22Rv1 (cell line): Measurements from ENCODE around the gene RABEPK.

Source experiments
- H3K27ac ChIP-seq: fragments of 450-650 bp; 2 replicates; pipeline ENCODE4 v1.5.1; 2017
- ZFX ChIP-seq: fragments of 450-650 bp; IDR thresholded peaks from 2 replicates; pipeline ENCODE4 v1.6.1; 2017; ENCODE audit warnings: antibody characterized with exemption, borderline replicate concordance
- TF ChIP-seq, protein P1 (sequence below): fragments of 450-650 bp; IDR thresholded peaks from 2 replicates; pipeline ENCODE4 v1.5.1; 2017; ENCODE audit warnings: mild to moderate bottlenecking

The RABEPK gene

DNA sequence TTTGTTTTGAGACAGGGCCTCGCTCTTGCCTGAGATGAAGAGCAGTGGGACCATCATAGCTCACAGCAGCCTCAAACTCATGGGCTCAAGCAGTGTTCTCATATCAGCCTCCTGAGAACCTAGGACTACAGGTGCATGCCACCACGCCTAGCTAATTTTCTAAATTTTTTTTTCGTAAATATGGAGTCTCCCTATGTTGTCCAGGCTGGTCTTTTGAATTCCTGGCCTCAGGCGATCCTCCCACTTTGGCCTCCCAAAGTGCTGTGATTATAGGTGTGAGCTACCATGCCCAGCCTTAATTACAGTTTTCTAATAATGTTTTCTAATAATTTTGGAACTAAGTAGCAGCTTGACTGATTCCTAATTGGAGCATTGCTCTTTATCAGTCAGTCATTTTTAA is 76.4 kb downstream of the RABEPK start:
- no peak overlapping the region for H3K27ac ChIP-seq
- TF ChIP-seq, protein P1, sequence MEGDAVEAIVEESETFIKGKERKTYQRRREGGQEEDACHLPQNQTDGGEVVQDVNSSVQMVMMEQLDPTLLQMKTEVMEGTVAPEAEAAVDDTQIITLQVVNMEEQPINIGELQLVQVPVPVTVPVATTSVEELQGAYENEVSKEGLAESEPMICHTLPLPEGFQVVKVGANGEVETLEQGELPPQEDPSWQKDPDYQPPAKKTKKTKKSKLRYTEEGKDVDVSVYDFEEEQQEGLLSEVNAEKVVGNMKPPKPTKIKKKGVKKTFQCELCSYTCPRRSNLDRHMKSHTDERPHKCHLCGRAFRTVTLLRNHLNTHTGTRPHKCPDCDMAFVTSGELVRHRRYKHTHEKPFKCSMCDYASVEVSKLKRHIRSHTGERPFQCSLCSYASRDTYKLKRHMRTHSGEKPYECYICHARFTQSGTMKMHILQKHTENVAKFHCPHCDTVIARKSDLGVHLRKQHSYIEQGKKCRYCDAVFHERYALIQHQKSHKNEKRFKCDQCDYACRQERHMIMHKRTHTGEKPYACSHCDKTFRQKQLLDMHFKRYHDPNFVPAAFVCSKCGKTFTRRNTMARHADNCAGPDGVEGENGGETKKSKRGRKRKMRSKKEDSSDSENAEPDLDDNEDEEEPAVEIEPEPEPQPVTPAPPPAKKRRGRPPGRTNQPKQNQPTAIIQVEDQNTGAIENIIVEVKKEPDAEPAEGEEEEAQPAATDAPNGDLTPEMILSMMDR: no peak
- no peak for TF ChIP-seq ZFX

DNA sequence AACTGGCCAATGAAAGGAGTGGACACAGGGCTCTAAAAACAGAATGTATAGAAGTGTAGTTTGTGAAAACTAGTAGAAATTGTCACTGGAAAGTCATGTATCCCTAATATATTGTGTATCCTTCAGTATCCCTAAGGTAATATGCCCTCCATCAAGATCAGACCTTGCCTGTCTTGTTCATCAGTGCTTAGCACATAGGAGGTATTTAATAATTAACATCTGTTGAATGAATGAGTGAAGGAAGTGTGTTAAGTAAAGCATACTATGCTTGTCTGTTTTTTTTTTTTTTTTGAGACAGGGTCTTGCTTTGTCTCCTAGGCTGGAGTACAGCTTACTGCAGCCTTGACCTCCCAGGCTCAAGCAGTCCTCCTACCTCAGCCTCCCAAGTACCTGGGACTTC is 77.1 kb downstream of the RABEPK start:
- no peak overlapping the region for H3K27ac ChIP-seq
- TF ChIP-seq ZFX: no peak
- TF ChIP-seq, protein P1: no peak

DNA sequence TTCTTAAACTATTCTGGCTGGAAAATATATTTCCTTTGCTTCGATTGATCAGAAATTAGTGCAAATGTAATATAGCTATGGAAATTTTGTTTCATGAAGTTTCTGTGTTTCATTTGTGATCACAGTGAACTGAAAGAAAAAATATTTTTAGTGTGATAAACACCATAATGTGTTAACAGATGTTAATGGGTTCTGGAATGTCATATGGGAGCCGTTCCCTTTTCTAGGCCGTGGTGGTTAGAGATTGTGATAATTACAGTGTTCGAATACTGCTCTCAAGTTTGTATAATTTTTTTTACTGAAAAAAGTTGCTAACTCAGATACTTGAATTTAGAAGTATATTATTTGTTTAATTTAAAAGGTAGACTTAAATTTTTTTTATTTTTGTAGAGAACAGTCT is 80.6 kb downstream of the RABEPK start:
- H3K27ac ChIP-seq: no peak overlapping the region

More for the DNA sequence above, 80.6 kb downstream of the RABEPK start:
- TF ChIP-seq, protein P1: no peak
- TF ChIP-seq ZFX: no peak
